PC-9 (cell line): ENCODE measurements around the gene NAP1L4. TPM values are rescaled to one million over a fixed set of nuclear protein-coding genes. Genes with fewer than 3 reads are reported as not detected.

Experiments used
- BruUV-seq: library from RNA; stranded (reverse); fragments of 400-500 nt; replicated peaks from 2 replicates; lab custom pipeline; 2021; lab: Mats Ljungman, UMichigan
- CTCF ChIA-PET: fragments of 300-600 bp; sonication (Branson Sonifier 250); formaldehyde crosslinking; loops from one replicate; lab custom pipeline; 2022; ENCODE audit warnings: antibody characterized with exemption; lab: Charles Lee
- POLR2A ChIA-PET: fragments of 300-600 bp; sonication (Branson Sonifier 250); formaldehyde crosslinking; loops from one replicate; lab custom pipeline; 2022; ENCODE audit warnings: antibody characterized with exemption; ENCODE audit not compliant: unreplicated experiment; lab: Charles Lee
- DNase-seq, 2 experiments: peaks; one replicate each; pipeline versions ENCODE4 v3.0.0 to v3.0.0-alpha.2; 2015 to 2022; ENCODE audit warnings: mixed read lengths in 1 of 2
- H2AFZ ChIP-seq: fragments of 200-600 bp; sonication (generic); 2 replicates; pipeline ENCODE4 v1.8.1; 2017; ENCODE audit warnings: antibody characterized with exemption
- H3F3A ChIP-seq: fragments of 200-600 bp; sonication (generic); 2 replicates; pipeline ENCODE4 v1.8.1; 2017; ENCODE audit warnings: antibody characterized with exemption, mild to moderate bottlenecking, low read depth; ENCODE audit not compliant: insufficient read depth
- H3K27ac ChIP-seq: fragments of 200-600 bp; sonication (generic); 2 replicates; pipeline ENCODE4 v1.6.1; 2016; ENCODE audit warnings: mixed run types
- H3K27me3 ChIP-seq: fragments of 200-600 bp; sonication (generic); 2 replicates; pipeline ENCODE4 v1.6.1; 2016; ENCODE audit warnings: low read depth, mixed run types; ENCODE audit not compliant: insufficient read depth
- H3K36me3 ChIP-seq: fragments of 200-600 bp; sonication (generic); 2 replicates; pipeline ENCODE4 v1.6.1; 2016; ENCODE audit warnings: low read depth, mixed run types
- H3K4me1 ChIP-seq: fragments of 200-600 bp; sonication (generic); replicated peaks from 2 replicates; pipeline ENCODE4 v1.6.1; 2016; ENCODE audit warnings: mixed run types; ENCODE audit not compliant: insufficient read depth
- H3K4me2 ChIP-seq: fragments of 200-600 bp; sonication (generic); 2 replicates; pipeline ENCODE4 v1.6.1; 2017; ENCODE audit warnings: mixed run types
- H3K4me3 ChIP-seq: fragments of 200-600 bp; sonication (generic); 2 replicates; pipeline ENCODE4 v1.6.1; 2016; ENCODE audit warnings: mixed run types
- H3K79me2 ChIP-seq: fragments of 200-600 bp; sonication (generic); 2 replicates; pipeline ENCODE4 v1.6.1; 2017; ENCODE audit warnings: low read depth, mixed run types
- H3K9me2 ChIP-seq: fragments of 200-600 bp; sonication (generic); 2 replicates; pipeline ENCODE4 v1.8.1; 2017; ENCODE audit warnings: mild to moderate bottlenecking; ENCODE audit not compliant: insufficient read depth
- H3K9me3 ChIP-seq: fragments of 200-600 bp; sonication (generic); 2 replicates; pipeline ENCODE4 v1.8.1; 2016; ENCODE audit warnings: low read depth; ENCODE audit not compliant: insufficient read depth
- H4K20me1 ChIP-seq: fragments of 200-600 bp; sonication (generic); 2 replicates; pipeline ENCODE4 v1.8.1; 2017; ENCODE audit not compliant: insufficient read depth
- EZH2 ChIP-seq: fragments of 200-600 bp; sonication (generic); IDR thresholded peaks from 2 replicates; pipeline ENCODE4 v1.8.0; 2017; ENCODE audit warnings: antibody characterized with exemption, low read depth
- intact Hi-C: fragments of 100-400 bp; cut with micrococcal nuclease; formaldehyde crosslinking; loops from one replicate; pipeline ENCODE4 v1.10.0; 2022; ENCODE audit not compliant: unreplicated experiment
- total RNA-seq: library from RNA; stranded (reverse); gene quantifications from 2 replicates; pipeline ENCODE4 v1.2.3, GENCODE V29; 2021
- TF ChIP-seq, protein P1 (sequence below): fragments of 200-600 bp; sonication (generic); conservative IDR thresholded peaks from 2 replicates; pipeline ENCODE4 v1.6.1; 2017; ENCODE audit warnings: mixed run types, antibody characterized with exemption, mild to moderate bottlenecking, moderate library complexity

NAP1L4 gene
- total RNA-seq, 1 experiment from 2014 or later = 86.7 TPM

DNA sequence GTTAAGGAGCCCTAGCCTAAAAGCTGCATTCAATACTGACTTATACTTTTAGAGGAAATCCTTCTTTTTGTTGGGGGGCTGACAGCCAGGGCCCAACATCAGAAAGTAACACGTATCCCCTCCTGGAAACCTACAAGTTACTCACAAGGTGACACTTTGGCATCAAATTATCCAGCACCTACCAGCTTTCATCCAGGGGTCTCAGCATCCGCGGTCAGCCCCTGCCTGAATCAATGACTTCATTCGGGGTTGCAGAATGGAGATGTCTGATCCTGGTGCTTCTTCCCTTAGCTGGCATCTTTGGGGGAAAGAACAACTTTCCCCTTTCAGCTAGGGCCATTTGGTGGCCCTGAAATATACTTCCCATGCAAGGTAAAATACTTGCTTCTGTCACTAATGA, 5.3 kb upstream of the NAP1L4 start:
- ChIA-PET POLR2A (no interaction called here), CTCF (interaction anchor here (0.7 kb wide), 1 partner anchor 94 kb away, joined by 3 read pairs; no protein-coding TSS in a partner anchor)
- H3K9me3 ChIP-seq = no peaks in the 10 kb centered on the region
- H3K27me3 ChIP-seq = no peaks in the 10 kb centered on the region
- no peaks in the 10 kb centered on the region for H4K20me1 ChIP-seq
- no peak overlapping the region for H3K27ac ChIP-seq
- DNase-seq = no peak
- no peak overlapping the region for H3K4me3 ChIP-seq
- no peaks in the 10 kb centered on the region for H3K36me3 ChIP-seq
- no peaks in the 10 kb centered on the region for H3K79me2 ChIP-seq
- H2AFZ ChIP-seq = no peak overlapping the region
- intact Hi-C loops = no loop called here
- no peak for TF ChIP-seq EZH2
- TF ChIP-seq, protein P1, sequence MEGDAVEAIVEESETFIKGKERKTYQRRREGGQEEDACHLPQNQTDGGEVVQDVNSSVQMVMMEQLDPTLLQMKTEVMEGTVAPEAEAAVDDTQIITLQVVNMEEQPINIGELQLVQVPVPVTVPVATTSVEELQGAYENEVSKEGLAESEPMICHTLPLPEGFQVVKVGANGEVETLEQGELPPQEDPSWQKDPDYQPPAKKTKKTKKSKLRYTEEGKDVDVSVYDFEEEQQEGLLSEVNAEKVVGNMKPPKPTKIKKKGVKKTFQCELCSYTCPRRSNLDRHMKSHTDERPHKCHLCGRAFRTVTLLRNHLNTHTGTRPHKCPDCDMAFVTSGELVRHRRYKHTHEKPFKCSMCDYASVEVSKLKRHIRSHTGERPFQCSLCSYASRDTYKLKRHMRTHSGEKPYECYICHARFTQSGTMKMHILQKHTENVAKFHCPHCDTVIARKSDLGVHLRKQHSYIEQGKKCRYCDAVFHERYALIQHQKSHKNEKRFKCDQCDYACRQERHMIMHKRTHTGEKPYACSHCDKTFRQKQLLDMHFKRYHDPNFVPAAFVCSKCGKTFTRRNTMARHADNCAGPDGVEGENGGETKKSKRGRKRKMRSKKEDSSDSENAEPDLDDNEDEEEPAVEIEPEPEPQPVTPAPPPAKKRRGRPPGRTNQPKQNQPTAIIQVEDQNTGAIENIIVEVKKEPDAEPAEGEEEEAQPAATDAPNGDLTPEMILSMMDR = no peak
- H3K4me1 ChIP-seq = no peaks in the 10 kb centered on the region
- H3F3A ChIP-seq = no peaks in the 10 kb centered on the region
- no peak overlapping the region for H3K4me2 ChIP-seq
- no peaks in the 10 kb centered on the region for H3K9me2 ChIP-seq
- BruUV-seq = no TSS peak

DNA sequence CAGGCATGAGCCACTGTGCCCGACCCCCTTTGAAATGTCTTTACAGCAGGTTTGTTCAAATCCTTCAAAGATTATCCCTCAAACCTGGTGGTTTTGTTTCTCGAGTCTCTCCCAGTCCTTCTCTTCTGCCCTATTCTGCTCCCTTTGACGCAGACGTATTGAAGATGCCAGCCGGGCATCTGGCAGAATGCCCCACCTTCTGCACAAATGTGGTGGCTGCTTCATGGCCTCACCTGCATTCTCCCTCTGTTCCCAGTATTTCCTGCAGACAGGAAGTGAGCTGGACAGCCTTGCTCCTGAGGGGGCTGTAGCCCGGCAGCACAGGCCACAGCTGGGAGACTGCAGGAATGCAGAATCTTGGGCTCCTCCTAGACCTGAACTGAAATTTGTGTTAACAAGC, 4.8 kb upstream of the NAP1L4 start:
- no peaks in the 10 kb centered on the region for H3K4me1 ChIP-seq
- CTCF ChIA-PET = no interaction called here
- no peak overlapping the region for H3K27ac ChIP-seq
- H3F3A ChIP-seq = no peaks in the 10 kb centered on the region
- no peaks in the 10 kb centered on the region for H4K20me1 ChIP-seq
- no peaks in the 10 kb centered on the region for H3K9me2 ChIP-seq
- intact Hi-C loops = no loop called here
- BruUV-seq = no TSS peak
- H3K36me3 ChIP-seq = no peaks in the 10 kb centered on the region
- no peak overlapping the region for H2AFZ ChIP-seq
- H3K4me3 ChIP-seq = no peak overlapping the region
- H3K27me3 ChIP-seq = no peaks in the 10 kb centered on the region
- DNase-seq = no peak
- no peaks in the 10 kb centered on the region for H3K9me3 ChIP-seq
- TF ChIP-seq, protein P1 = no peak
- TF ChIP-seq EZH2 = no peak
- POLR2A ChIA-PET = no interaction called here
- H3K79me2 ChIP-seq = no peaks in the 10 kb centered on the region
- H3K4me2 ChIP-seq = no peak overlapping the region

DNA sequence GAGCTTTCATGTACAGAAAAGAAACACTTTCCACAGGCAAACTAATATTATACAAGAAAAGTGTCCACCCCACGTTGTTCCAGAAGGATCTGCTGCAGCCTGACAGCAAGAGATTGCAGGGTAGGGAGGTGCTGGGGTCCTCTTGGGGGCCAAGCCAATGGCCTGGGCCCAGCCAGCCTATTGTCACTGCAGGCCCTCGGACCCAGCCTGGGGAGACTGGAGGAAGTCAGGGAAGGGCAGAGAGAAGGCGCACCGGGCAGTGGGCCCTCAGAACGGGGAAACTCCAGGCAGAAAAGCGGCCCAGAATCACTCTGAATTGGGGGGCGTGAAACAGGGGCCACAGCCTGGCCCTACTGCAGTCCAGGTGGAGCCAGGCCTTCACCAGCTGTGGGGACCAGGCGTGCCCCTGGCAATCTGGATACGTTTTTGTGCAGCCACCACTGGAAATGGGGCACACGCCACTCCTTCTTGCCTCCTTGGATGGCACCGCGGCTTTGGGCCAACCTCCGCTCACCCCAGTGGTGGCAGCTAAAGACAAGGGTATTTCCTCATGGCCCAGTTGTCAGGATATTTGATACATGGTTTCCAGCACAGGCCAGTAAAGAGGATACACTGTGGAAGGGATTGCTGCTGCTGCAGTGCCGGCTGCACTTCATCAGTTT, 3.9 kb upstream of the NAP1L4 start:
- no TSS peak for BruUV-seq
- H3F3A ChIP-seq = peaks cover 6% of the 10 kb centered on the region; the same call in 1 of the 2 replicates
- CTCF ChIA-PET = no interaction called here

More for the DNA sequence above, 3.9 kb upstream of the NAP1L4 start:
- Histone ChIP-seq H3K9me2 (no peaks in the 10 kb centered on the region), H3K4me3 (no peak overlapping the region), H4K20me1 (no peaks in the 10 kb centered on the region; the same call in 1 of the 2 replicates), H2AFZ (no peak overlapping the region), H3K27ac (no peak overlapping the region), H3K36me3 (no peaks in the 10 kb centered on the region), H3K79me2 (peaks cover 7% of the 10 kb centered on the region), H3K9me3 (no peaks in the 10 kb centered on the region), H3K4me1 (no peaks in the 10 kb centered on the region), H3K4me2 (no peak overlapping the region), H3K27me3 (no peaks in the 10 kb centered on the region)
- TF ChIP-seq, protein P1 = no peak
- TF ChIP-seq EZH2 = no peak
- intact Hi-C loops = no loop called here
- POLR2A ChIA-PET = no interaction called here
- no peak for DNase-seq
